Stimulated activated CD4-positive, alpha-beta T cell treated with anti-CD3 and anti-CD28 coated beads, Interleukin-12 subunit alpha, Interleukin-12 subunit beta, amount 100 ng/mL, for 48 hours (primary cell): ENCODE data around the gene IGSF9.
"Not testable (repeated sequence)": the region's sequence is repeated elsewhere in the genome, so short reads cannot be mapped to it uniquely, and the experiment has no call there.

Experiments
- DNase-seq, 3 donors: peaks; one replicate each; pipeline ENCODE4 v3.0.0-alpha.2; 2020; ENCODE audit warnings: low read depth in 2 of 3, low spot score in 1 of 3

Gene IGSF9

GRCh38 chr1:159902541-159902940 is 42.9 kb downstream of the IGSF9 start:
- no peak for DNase-seq

GRCh38 chr1:159900755-159901360 is 44.6 kb downstream of the IGSF9 start:
- no peak for DNase-seq

GRCh38 chr1:159900086-159900680 is 45.2 kb downstream of the IGSF9 start, which contains the start of gene CFAP45:
Gene CFAP45, minus strand, starts transcription at chr1:159900165. Its CDS starts 67 bp downstream, at chr1:159900098.
- no peak for DNase-seq

- DNase-seq, result not testable (repeated sequence)
Observed at GRCh38 chr1:159899634-159900033, 45.8 kb downstream of the IGSF9 start.

- no peak for DNase-seq
Observed at GRCh38 chr1:159898527-159898926, 46.9 kb downstream of the IGSF9 start.

GRCh38 chr1:159897962-159898361 is 47.5 kb downstream of the IGSF9 start:
- DNase-seq, result no peak

GRCh38 chr1:159896546-159896930 is 48.9 kb downstream of the IGSF9 start:
- no peak for DNase-seq

GRCh38 chr1:159895836-159896545 is 49.4 kb downstream of the IGSF9 start:
- no peak for DNase-seq

GRCh38 chr1:159895286-159895685 is 50.1 kb downstream of the IGSF9 start:
- DNase-seq, result no peak

GRCh38 chr1:159892944-159893343 is 52.5 kb downstream of the IGSF9 start:
- no peak for DNase-seq

GRCh38 chr1:159891275-159892157 is 53.9 kb downstream of the IGSF9 start:
- DNase-seq, result peak; percentile 63 to 72 (median 67)

- DNase-seq, result no peak
Observed at GRCh38 chr1:159890390-159890789, 55.0 kb downstream of the IGSF9 start.

GRCh38 chr1:159889821-159890252 is 55.6 kb downstream of the IGSF9 start:
- no peak for DNase-seq

GRCh38 chr1:159889202-159889601 is 56.2 kb downstream of the IGSF9 start:
- no peak for DNase-seq

GRCh38 chr1:159884296-159884695 is 61.1 kb downstream of the IGSF9 start:
- DNase-seq, result no peak

GRCh38 chr1:159883134-159883533 is 62.3 kb downstream of the IGSF9 start:
- DNase-seq, result no peak

- no peak for DNase-seq
Observed at GRCh38 chr1:159882527-159882862, 62.9 kb downstream of the IGSF9 start.

- peak in 1 of 3 donors; percentile 6 for DNase-seq
Observed at GRCh38 chr1:159881622-159882526, 63.5 kb downstream of the IGSF9 start.

GRCh38 chr1:159880430-159880829 is 65.0 kb downstream of the IGSF9 start:
- DNase-seq, result no peak

- DNase-seq, result no peak
Observed at GRCh38 chr1:159879977-159880376, 65.4 kb downstream of the IGSF9 start.
